ENCODE results near the gene OSCP1.
A peak's percentile ranks its signal among the peaks of the same experiment; 100 is the strongest.
"Not testable (repeated sequence)": the region's sequence is repeated elsewhere in the genome, so short reads cannot be mapped to it uniquely, and the experiment has no call there.

Gene OSCP1, protein sequence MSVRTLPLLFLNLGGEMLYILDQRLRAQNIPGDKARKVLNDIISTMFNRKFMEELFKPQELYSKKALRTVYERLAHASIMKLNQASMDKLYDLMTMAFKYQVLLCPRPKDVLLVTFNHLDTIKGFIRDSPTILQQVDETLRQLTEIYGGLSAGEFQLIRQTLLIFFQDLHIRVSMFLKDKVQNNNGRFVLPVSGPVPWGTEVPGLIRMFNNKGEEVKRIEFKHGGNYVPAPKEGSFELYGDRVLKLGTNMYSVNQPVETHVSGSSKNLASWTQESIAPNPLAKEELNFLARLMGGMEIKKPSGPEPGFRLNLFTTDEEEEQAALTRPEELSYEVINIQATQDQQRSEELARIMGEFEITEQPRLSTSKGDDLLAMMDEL

DNA sequence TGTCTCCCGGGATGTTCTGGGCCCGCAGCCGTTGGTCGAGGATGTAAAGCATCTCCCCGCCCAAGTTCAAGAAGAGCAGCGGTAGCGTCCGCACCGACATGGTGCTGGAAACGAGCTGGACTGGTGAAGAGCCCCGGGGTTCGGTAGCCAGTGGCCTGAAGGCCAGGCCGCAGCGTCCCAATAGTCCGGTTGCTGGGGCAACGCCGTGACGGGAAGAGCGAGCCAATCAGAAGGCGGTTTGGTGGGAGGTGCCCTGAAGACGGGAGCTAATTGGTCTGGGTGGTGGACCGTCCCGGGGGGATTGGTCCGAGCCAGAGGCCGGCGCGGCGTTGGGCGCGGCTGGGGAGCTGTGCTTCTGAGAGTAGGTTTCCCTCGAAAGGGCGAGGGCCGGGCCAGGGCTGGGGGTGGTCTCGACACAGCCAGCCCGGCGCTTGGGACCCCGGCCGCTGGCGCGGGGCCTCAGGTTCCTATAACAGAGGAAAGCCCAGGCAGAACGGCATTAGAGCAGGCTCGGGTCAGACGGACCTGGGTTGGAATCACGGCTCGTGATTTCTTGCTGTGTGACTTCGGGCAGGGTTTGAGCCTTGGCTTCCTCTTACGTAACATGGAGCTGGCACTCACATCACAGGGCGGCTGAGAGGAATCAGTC is at the start of gene OSCP1:
Gene OSCP1, minus strand, starts transcription at position 182 of the 649 bp plus-strand sequence. Its CDS starts 82 bp downstream, at position 100.
- peak; percentile 96 for DNase-seq (ENCODE audit: low read depth)

DNA sequence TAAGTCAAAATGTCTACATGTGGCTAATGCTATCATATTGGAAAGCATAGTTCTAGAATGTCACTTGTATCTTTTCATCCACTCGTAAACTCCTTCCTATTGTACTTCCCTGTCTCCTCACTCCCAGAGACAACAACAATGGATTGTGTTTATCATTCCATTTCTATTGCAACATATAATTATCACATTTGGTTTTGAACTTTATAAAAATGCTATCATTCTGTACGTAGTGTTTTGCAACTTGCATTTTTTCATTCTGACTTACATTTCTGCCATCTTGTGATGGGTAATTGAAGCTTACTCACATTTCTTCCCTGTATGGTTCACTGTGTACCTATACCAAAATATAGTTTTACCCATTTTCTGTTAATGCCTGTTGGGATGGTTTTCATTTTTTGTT is 47.0 kb upstream of the OSCP1 start:
- peak; percentile 61 for DNase-seq (ENCODE audit: low read depth)

DNA sequence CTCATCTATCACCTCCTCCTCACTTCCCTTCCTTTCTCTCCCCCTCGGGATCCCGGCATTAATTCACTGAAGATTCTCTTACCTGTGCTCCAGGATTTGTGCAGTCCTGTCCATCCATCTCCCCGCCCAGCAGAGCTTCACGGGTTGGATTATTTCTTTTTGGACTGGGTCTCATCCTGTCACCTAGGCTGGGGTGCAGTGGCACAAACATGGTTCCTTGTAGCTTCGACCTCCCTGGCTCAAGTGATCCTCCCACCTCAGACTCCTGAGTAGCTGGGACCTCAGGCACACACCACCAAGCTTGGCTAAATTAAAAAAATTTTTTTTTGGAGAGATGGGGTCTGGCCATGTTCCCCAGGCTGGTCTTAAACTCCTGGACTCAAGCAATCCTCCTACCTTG is 44.7 kb upstream of the OSCP1 start:
- DNase-seq (ENCODE audit: low read depth): no peak

DNA sequence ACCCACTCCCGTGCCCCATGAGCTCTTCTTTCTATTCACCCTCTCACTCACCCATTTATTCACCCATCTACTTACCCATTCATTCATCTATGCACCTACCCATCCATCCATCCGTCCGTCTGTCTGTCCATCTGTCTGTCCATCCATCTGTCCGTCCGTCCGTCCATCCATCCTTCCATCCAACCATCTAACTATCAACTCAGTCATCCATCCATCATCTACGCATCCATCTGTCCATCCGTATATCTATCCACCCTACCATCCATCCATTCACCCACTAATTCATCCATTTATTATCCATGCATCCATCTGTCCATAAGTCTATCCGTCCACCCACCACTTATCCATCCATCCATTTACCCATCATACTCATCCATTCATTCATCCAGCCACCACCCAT is 43.3 kb upstream of the OSCP1 start:
- no peak for DNase-seq (ENCODE audit: low read depth)

DNA sequence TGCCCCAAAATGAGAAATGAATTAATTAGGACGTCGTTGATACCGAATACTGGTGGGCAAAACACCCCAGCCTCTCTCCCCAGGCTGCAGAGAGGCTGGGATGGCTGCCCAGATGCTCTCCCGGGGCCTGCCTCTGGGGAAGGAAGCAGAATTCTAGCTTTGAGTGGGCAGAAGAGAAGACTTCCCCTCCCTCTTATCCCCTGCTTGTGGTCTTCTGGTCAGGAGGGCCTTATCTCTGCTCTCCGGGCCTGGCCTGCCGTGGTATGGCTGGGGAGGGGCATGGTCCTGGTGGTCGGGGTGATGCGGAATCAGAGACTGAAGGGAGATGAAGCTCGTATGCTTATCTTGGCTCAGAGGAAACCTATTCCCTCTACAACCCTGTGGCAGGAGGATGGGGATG is 42.2 kb upstream of the OSCP1 start:
- DNase-seq (ENCODE audit: low read depth): no peak

DNA sequence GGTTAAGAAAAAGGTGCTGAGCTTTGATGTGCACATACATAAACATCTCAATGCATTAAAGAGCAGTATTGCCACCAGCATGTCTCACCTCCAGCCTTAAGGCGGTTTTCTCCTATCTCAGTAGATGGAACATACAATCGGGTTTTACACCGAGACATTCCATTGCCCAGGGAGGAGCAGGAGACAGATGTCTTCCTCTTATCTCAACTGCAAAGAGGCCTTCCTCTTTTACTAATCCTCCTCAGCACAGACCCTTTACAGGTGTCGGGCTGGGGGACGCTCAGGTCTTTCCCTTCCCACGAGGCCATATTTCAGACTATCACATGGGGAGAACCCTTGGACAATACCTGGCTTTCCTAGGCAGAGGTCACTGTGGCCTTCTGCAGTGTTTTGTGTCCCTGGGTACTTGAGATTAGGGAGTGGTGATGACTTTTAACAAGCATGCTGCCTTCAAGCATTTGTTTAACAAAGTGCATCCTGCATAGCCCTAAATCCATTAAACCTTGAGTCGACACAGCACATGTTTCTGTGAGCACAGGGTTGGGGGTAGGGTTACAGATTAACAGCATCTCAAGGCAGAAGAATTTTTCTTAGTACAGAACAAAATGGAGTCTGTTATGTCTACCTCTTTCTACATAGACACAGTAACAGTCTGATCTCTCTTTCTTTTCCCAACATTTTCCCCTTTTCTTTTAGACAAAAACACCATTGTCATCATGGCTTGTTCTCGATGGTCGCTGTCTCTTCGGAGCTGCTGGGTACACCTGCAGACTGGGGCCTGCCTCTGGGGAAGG is 39.2 kb upstream of the OSCP1 start:
- DNase-seq (ENCODE audit: low read depth): not testable (repeated sequence)

DNA sequence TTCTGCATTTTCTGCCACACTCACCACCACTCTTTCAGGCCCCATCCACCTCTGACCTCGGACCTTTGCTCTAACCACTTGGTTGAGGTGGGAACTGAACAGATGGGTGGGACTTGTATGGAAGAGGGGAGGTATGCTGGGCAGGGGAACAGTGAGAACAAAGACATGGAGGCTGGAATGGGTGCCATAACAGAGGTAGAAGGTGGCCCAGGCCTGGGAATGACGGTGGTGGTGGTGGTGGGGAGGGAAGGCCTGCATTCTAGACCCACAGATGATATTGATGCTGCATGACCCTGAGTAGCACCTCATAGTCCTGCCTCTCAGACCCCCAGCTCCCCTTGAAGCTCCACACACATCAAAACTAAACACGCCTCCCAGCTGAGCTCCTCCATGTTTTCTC is 37.7 kb upstream of the OSCP1 start:
- no peak for DNase-seq (ENCODE audit: low read depth)

DNA sequence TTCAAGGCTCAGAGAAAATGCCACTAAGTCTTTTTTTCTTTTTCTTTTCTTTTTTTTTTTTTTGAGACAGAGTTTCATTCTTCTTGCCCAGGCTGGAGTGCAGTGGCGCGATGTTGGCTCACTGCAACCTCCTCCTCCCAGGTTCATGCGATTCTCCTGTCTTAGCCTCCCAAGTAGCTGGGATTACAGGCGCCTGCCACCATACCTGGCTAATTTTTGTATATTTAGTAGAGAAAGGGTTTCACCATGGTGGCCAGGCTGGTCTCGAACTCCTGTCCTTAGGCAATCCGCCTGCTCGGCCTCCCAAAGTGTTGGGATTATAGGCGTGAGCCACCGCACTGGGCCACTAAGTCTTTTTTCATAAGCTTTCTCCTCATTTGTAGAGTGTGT is 37.1 kb upstream of the OSCP1 start:
- not testable (repeated sequence) for DNase-seq (ENCODE audit: low read depth)

DNA sequence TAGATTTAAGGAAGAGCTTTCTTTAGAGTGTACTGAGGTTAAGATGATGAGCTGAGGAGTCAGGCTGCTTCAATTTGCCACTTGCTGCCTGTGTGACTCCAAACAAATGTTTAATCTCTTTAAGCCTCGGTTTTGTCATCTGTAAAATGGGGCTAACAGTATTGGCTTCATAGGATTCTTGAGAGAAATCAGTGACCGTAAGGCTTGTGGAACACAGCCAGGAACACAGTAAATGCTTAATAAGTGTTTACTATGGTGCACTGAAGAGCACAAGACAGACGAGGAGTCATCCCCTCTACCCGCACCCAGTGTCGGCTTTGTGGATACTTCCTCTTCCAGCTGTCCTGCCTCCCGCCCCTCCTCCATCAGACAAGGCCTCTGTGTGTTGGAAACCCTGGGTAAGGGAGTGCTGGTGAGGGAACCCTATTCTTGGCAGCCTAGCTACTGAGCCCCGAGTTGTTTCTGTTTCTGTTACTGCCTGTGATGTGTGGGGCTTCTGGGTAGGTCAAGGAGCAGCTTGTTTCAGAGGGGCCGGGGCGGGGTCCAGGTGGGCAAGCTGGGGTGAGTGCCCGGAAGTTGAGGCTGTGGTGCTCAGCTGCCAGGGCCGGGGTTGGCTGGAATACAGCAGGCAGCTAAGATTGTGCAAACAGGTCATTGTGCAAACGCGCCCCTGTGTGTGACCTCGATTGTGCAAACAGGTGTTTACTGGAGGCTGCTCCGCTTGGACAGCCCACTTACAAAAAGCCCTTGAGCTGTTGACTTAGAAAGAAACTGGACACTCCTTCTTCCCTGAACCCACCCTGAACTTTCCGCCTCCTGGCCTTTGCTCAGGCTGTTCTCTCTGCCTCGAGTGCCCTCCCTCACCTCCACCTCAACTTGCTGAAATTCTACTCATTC is 36.4 kb upstream of the OSCP1 start:
- peak; percentile 85 for DNase-seq (ENCODE audit: low read depth)

DNA sequence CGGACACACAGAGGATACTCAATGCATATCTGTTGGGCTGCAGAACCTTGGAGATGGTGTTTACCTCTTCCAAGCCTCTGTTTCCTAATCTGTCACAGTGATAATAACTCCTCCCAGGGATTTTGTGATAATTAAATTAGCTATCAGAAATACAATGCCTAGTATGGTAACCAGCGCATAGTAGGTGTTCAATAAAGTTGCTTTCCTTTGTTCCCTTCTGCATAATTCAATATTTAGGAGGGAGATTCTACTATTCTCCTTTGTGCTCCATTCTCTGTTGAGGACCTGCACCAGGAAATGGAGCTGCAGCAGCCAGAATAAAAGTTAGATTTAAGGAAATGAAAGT is 35.8 kb upstream of the OSCP1 start:
- no peak for DNase-seq (ENCODE audit: low read depth)

DNA sequence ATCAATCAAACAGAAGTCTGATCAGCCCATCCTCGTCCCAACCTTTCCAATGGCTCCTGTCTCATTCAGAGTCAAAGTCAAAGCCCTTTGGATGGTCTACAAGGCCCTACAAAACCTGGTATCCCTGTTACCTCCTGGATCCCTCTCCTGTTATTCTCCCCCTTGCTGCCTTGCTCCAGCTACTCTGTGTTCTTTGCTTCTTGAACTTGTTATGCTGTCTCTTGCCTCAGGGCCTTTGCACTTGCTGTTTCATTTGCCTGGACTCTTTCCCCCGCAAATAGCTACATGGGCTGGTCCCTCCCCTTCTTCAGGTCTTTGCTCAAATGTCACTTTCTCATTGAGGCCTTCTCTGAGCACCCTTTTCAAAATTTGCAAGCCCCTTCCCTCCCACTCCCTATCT is 33.8 kb upstream of the OSCP1 start:
- no peak for DNase-seq (ENCODE audit: low read depth)

DNA sequence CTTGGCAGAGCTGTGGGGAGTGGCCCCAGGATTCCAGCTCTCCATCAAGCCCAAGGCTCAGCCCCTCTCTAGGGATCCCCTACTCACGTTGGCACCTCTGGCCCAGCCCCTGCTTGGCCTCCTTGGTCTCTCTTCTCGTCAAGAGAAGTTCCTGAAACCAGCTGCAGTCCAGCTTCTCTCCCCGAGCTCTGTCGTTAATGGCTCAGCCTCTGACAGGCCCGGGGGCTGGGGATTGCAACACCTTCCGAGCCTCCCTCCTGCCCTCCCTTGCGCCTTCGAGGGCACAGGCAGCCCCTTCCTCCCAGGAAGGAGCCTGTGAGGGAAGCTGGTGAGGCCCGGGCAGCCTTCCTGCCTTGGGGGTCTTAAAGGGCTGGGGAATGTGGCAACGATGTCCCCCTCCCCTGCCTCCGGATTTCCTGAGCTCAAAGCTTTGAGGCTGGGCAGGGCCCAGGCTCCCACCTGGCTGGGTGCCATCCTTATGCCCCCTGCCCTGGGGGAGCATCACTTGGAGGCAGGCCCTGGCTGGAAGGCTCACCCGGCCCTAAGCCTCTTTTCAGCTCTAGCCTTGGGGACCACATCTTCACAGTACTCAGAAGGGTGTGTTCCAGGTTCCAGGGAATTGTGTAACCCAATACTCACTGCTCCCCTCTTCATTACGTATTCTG is 32.6 kb upstream of the OSCP1 start, which contains the start of gene CSF3R:
Gene CSF3R, minus strand, starts transcription at position 190 of the 665 bp plus-strand sequence. CDS start 3,417 bp downstream, outside the sequence.
- DNase-seq (ENCODE audit: low read depth): no peak

DNA sequence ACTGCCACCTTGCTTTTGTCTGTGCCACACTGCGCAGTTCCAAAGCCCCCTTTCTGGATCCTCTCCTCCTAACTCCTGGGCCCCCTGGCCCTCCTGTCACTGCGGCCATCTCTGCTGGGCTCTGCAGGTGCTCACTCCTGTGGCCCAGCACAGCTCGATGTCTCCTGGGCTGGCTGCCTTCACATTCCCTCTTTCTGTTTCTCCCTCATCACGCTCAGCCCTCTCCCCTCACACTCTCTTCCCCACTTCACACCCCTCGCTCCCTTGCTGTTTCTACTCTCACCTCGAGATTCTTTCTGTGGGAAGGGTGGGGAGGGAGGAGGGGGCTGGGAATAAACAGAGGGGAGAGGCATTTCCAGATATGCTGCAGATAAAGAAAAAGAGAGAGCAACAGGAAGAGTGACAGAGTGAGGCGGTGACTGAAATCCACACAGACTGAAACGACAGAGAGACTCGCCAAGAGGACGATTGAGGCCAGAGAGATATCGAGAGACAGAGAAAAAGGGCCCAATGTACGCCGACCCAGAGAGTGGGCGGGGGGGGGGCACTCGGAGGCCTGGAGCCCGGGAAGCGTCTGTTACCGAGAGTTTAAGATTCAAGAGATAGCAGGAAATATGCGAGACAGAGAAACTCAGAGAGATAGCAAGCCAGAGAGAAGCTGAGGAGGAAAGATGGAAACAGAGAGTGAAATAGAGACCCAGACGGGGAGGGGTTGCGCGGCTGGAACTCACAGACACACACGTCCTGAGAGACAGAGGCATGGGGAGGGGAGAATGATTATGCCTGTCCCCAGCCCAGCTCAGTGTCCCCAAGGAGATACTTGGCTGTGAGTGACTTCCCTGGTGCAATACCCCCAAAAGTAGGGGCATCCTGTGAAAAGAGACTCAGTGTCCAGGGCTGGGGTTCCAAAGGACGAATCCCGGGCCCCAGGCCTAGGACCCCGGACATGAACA is 31.8 kb upstream of the OSCP1 start:
- DNase-seq (ENCODE audit: low read depth): no peak

DNA sequence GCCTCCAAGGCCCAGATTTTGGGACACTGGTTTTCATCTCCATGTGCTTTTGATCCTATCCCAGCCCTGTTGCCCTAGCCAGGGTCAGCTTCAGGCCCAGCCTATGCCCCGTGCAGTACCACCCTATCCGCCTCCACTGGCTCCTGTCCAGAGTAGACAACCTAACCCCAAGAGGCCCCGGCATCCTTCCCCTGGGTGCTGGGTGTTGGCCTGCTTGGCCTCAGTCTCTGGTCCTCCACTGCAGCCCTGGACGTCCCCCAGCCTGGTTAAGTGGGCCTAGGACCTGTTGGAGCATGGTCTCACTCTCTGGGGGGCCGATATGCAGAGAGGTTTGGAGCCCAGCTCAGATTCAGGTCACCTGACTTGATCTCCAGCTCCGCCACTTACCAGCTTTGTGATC is 30.8 kb upstream of the OSCP1 start:
- no peak for DNase-seq (ENCODE audit: low read depth)

DNA sequence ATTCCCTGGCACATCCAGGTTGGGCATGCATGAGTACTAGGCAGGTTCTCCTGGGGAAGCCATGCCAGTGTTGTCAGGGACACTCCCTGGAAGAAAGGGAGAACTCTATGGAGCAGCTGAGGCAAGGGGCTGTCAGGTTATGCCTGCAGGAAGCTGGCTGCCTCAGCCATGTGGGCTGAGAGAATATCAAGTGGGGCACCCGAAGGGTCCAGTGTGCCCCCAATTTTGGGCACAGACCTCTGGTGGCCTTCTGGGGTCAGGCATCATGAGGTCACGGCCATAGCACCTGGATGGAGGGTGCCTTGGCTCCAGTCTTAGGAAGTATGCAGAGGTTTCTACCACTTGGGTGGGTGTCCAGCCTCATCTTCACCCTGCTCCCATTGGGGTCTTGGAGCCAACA is 29.9 kb upstream of the OSCP1 start:
- no peak for DNase-seq (ENCODE audit: low read depth)

DNA sequence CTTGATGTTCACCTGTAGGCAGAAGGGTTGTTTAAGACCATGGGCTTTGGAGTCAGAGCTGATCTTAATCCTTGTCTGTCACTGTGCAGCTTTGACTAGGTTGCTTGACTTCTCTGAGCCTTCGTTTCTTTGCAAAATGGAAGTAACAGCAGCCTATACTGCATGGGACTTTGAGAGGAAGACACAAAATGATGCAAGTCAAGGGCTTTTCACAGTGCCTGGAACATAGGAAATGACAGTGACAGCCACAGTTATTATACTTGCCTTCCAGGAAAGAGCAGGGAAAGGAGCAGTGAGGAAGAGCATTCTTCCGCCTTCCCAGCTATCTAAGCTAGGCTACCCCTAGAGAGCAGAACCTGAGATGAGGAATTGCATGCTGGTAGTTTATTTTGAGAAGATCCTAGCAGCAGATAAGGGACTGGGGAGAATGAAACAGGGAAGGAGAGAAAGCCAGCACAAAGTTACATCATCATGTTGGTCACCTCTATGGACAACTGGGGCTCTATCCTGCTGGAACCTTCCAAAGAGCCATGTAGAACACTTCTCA is 29.3 kb upstream of the OSCP1 start:
- peak; percentile 41 for DNase-seq (ENCODE audit: low read depth)

DNA sequence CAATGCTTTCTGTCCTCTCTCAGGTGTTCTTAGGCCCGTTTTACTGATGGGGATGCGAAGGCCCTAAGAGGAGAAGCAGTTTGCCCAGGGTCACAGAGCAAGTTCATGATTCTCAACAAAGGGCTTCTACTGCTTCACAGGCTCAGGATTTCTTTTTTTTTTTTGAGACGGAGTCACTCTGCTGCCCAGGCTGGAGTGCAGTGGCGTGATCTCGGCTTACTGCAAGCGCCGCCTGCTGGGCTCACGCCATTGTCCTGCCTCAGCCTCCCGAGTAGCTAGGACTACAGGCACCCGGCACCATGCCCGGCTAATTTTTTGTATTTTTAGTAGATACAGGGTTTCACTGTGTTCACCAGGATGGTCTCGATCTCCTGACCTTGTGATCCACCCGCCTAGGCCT is 27.4 kb upstream of the OSCP1 start:
- not testable (repeated sequence) for DNase-seq (ENCODE audit: low read depth)

DNA sequence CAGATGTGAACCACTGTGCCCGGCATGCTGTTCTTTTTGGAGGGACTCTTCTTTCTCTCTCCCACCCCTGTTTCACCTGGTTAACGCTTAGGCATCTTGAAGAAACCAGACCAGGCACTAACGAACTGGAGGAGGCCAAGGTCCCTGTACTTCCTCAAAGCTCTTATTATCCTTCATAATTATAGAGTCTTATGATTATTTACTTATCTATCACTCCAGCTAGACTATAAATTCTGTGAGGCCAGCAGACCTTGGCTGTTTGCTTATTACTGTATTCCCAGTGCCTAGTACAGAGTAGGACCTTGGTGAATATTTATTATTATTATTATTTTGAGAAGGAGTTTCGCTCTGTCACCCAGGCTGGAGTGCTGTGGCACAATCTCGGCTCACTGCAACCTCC is 26.7 kb upstream of the OSCP1 start:
- DNase-seq (ENCODE audit: low read depth): no peak

DNA sequence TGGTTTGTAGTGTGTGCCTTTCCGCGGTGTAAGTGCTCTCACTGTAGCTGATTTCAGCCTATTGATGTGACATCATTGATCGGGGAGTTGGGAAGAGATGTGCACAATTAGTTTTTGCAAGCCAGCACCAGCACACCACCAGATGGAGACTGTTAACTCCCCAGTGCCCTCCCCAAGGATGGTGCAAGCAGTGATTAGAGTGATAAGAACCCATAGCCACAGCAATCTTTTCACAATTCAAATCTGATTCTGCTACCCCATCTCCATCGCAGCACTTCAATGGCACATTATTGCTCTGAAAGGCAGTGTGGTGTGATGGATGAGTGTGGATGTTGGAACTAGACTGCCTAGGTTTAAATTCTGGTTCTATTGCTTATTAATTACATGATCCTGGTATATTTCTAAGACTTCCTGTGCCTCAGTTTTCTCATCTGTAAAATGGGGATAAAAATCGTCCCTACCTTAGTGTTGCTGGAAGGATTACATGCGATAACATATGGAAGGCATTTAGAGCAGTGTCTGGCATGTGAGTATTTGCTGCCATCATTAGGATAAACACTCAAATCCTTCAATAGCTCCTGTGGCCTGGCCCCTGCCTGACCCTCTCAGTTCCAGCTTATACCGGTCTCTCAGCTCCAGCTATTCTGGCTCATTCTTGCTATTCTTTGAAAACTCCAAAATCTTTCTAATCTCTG is 25.8 kb upstream of the OSCP1 start:
- DNase-seq (ENCODE audit: low read depth): no peak

Data from iris pigment epithelial cell (primary cell).